Neutrophil (primary cell): ENCODE data around the gene MITF.

Experiments used
- H3K27ac ChIP-seq: fragments of 200-600 bp; sonication (generic); 2 replicates; pipeline ENCODE4 v1.5.1; 2016; ENCODE audit warnings: mild to moderate bottlenecking, moderate library complexity
- H3K27me3 ChIP-seq: fragments of 200-600 bp; sonication (generic); 2 replicates; pipeline ENCODE4 v1.6.0; 2016; ENCODE audit warnings: mild to moderate bottlenecking
- H3K36me3 ChIP-seq: fragments of 200-600 bp; sonication (generic); 2 replicates; pipeline ENCODE4 v1.5.1; 2017
- H3K4me1 ChIP-seq, 2 experiments: fragments of 200-600 bp in 1 of 2; sonication (generic) in 1 of 2; 1 replicate in 1 of 2; 2 replicates in 1 of 2; pipeline versions ENCODE4 v1.5.1 to v1.6.1; 2013 to 2016; ENCODE audit warnings: low read depth in 1 of 2, low read length in 1 of 2, mild to moderate bottlenecking in 1 of 2, moderate library complexity in 1 of 2; ENCODE audit not compliant: control insufficient read depth in 1 of 2, insufficient read depth in 1 of 2
- H3K4me3 ChIP-seq, 2 experiments: fragments of 200-600 bp in 1 of 2; sonication (generic) in 1 of 2; 1 replicate in 1 of 2; 2 replicates in 1 of 2; pipeline ENCODE4 v1.5.1; 2013 to 2016; ENCODE audit warnings: low read depth in 1 of 2, low read length in 1 of 2, mild to moderate bottlenecking in 1 of 2, moderate library complexity in 1 of 2
- H3K9me3 ChIP-seq: fragments of 200-600 bp; sonication (generic); 2 replicates; pipeline ENCODE4 v1.5.1; 2016
- CTCF ChIP-seq: fragments of 200-600 bp; sonication (generic); IDR thresholded peaks from 2 replicates; pipeline ENCODE4 v1.5.1; 2016; ENCODE audit warnings: antibody characterized with exemption

Gene MITF

GRCh38 chr3:69976021-69976420 lies 236.8 kb downstream of the MITF start:
- Histone ChIP-seq H3K4me1 (no peaks in the 10 kb centered on the region), H3K27ac (no peak overlapping the region), H3K27me3 (no peaks in the 10 kb centered on the region), H3K4me3 (no peak overlapping the region), H3K36me3 (no peaks in the 10 kb centered on the region), H3K9me3 (peaks cover 9% of the 10 kb centered on the region)
- TF ChIP-seq CTCF: no peak

- H3K4me1 ChIP-seq: no peaks in the 10 kb centered on the region
- H3K27me3 ChIP-seq: no peaks in the 10 kb centered on the region
- H3K36me3 ChIP-seq: no peaks in the 10 kb centered on the region
- H3K27ac ChIP-seq: no peak overlapping the region
- TF ChIP-seq CTCF: no peak
- no peak overlapping the region for H3K4me3 ChIP-seq
- H3K9me3 ChIP-seq: no peaks in the 10 kb centered on the region
Observed at GRCh38 chr3:69983546-69984265, 244.4 kb downstream of the MITF start.

GRCh38 chr3:69985266-69985665 lies 246.0 kb downstream of the MITF start:
- H3K27ac ChIP-seq: no peak overlapping the region
- no peaks in the 10 kb centered on the region for H3K4me1 ChIP-seq
- TF ChIP-seq CTCF: no peak
- no peaks in the 10 kb centered on the region for H3K27me3 ChIP-seq
- no peak overlapping the region for H3K4me3 ChIP-seq
- H3K36me3 ChIP-seq: no peaks in the 10 kb centered on the region
- H3K9me3 ChIP-seq: no peaks in the 10 kb centered on the region

- Histone ChIP-seq H3K4me3 (no peak overlapping the region), H3K9me3 (no peaks in the 10 kb centered on the region), H3K4me1 (no peaks in the 10 kb centered on the region), H3K36me3 (no peaks in the 10 kb centered on the region), H3K27ac (no peak overlapping the region), H3K27me3 (no peaks in the 10 kb centered on the region)
- TF ChIP-seq CTCF: no peak
Observed at GRCh38 chr3:69986419-69986818, 247.2 kb downstream of the MITF start.

GRCh38 chr3:69987833-69988232 lies 248.6 kb downstream of the MITF start:
- TF ChIP-seq CTCF: no peak
- Histone ChIP-seq H3K27ac (no peak overlapping the region), H3K4me3 (no peak overlapping the region), H3K36me3 (no peaks in the 10 kb centered on the region), H3K9me3 (no peaks in the 10 kb centered on the region), H3K27me3 (no peaks in the 10 kb centered on the region), H3K4me1 (no peaks in the 10 kb centered on the region)
